ENCODE results near the gene CITED2. TPM values are rescaled to one million over a fixed set of nuclear protein-coding genes. Genes with fewer than 3 reads are reported as not detected.

CITED2 gene
- polyA plus RNA-seq, 1 donor: 99.3 TPM

GRCh38 chr6:139381216-139381865, 6.9 kb upstream of the CITED2 start:
- DNase-seq (ENCODE audit: low read depth): no peak

- no peak for DNase-seq (ENCODE audit: low read depth)
These were observed 6.2 kb upstream of the CITED2 start for GRCh38 chr6:139380611-139381010.

- DNase-seq (ENCODE audit: low read depth): no peak
These were observed 5.7 kb upstream of the CITED2 start for GRCh38 chr6:139380168-139380567.

GRCh38 chr6:139378882-139379341, 4.5 kb upstream of the CITED2 start:
- DNase-seq (ENCODE audit: low read depth): no peak

GRCh38 chr6:139378226-139378625, 3.8 kb upstream of the CITED2 start:
- no peak for DNase-seq (ENCODE audit: low read depth)

DNA sequence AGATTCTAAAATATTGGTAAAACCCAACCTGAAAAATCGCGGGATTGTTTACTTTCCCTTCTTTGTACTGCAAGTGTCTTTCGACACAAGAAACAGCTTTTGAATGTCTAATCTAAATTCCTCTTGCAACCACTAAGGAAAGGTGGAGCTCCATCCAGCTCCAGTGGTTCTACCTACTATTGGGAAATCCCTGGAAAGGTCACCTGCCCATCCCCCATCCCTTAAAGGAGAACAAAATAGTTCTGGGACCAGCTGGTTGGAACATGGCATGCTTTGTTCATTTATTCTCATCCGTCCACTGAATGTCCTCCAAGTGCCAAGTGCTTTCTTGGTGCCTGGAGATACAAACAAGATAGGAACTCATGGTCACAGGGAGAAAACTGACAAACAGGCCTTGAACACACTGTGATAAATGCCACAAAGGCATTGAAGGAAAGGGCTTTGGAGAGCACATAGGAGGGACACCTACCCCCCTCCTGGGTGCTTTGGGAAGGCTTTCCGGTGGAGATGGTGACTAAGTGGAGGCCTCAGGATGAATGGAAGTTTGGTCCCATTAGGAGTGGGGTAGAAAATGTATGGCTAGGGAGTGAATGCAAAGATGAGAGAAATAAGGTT, 2.3 kb upstream of the CITED2 start:
- DNase-seq (ENCODE audit: low read depth): no peak

DNA sequence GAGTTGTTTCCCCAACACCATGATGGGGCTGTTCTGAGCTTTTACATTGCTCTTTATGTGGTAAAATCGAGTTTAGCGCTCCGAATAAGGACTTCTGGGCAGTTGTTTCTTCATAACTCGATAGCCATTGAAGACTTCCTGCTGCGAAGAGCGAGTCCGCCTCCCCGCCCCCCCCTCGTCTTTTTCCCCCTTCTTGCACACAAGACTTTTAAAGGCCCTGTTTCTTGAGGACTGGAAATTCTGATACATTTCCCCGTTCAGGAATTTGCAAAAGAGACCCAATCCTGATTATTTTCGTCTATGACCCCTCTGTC, 1.5 kb upstream of the CITED2 start:
- no peak for DNase-seq (ENCODE audit: low read depth)

- DNase-seq (ENCODE audit: low read depth): peak; percentile 91
These were observed 973 bp upstream of the CITED2 start for GRCh38 chr6:139375226-139376016.

GRCh38 chr6:139373928-139374356, 506 bp downstream of the CITED2 start:
- DNase-seq (ENCODE audit: low read depth): no peak

- no peak for DNase-seq (ENCODE audit: low read depth)
These were observed 1.1 kb downstream of the CITED2 start for GRCh38 chr6:139373154-139373927.

DNA sequence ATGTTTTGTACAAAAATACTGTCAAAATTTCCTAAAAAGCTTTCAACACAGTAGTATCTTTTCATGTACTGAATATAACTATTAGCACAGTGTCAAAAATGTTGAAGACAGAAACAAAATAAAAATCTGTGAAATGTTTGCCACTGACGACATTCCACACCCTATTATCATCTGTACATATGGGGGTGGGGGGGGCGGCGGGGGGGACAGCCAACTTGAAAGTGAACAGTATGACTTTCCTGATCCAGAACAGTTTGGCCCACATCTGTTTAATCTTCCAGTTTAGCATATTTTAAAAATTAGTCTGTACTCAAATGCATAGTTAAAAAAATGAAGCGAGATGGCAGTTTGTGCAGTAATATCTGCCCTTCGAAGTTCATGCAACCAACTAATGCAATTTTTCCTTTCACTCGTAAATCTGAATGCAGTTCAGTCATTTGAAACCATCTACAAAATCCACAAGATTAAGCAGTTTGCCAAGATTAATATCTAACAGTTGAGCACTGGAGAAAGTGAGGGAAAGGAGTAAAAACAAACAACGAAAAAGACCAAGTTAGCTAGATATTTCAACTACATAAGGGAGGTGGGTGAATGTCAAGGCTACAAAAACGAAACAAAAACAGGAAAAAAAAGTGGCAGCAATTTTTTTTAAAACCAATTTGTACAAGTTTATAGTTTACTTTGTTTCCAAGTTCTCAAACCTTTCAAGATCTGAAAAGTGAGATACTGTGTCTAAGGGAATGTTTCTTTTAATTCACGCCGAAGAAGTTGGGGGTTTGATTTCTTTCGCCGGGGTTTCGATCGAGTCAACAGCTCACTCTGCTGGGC, 1.9 kb downstream of the CITED2 start:
- no peak for DNase-seq (ENCODE audit: low read depth)

- no peak for DNase-seq (ENCODE audit: low read depth)
These were observed 2.8 kb downstream of the CITED2 start for GRCh38 chr6:139371421-139372203.

GRCh38 chr6:139370999-139371345, 3.5 kb downstream of the CITED2 start:
- DNase-seq (ENCODE audit: low read depth): no peak

DNA sequence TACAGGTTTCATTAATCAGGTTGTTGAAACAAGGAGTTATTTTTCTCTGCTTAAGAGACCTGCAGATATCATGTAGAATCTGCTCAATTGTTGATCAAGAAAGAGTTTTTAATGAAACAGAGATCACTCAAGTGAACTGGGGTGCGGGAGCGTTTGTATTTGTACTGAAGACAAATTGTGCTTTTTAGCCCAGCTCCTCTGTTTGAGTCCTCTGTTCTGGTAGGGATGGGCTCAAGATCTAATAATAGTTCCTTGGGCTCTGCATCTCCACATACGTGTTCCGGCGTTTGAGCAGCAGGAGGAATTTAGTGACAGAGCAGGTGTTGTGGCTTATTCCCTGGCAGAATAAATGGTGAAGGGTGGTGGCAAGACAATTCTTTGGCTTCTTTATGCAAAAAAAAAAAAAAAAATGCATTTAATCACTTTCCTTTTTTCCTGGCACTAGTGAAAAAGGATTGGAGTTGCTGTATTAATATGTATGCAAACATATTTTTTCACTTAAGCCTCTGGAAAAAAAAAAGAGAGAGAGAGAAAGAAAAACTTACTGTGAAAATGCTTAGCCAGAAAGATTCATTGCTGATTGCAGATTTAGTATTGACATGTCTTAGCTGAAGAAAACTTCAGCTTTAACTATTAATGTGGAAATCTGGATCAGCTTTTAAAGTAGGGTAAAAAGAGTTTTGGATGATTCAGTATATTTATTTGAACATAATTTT, 4.0 kb downstream of the CITED2 start:
- no peak for DNase-seq (ENCODE audit: low read depth)

- DNase-seq (ENCODE audit: low read depth): no peak
These were observed 4.7 kb downstream of the CITED2 start for GRCh38 chr6:139369568-139370282.

DNA sequence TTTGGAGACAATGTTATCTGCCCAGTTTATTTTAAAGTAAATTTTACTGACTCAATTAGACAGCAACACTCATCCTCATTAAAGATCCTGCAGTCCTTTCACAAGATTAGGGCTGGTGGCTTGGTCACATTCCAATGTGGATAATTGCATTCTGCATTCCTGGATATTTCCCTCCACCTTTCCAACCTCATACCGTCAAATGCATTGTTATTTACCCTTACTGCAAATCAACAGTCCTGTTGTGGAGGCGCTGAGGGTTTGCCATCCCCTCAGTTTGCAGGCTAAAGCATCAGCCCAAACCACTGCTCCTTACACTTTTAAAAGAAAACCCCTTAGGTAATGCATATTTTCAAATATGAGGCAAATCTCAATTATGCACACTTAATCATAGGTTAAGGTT, 5.4 kb downstream of the CITED2 start:
- no peak for DNase-seq (ENCODE audit: low read depth)

DNA sequence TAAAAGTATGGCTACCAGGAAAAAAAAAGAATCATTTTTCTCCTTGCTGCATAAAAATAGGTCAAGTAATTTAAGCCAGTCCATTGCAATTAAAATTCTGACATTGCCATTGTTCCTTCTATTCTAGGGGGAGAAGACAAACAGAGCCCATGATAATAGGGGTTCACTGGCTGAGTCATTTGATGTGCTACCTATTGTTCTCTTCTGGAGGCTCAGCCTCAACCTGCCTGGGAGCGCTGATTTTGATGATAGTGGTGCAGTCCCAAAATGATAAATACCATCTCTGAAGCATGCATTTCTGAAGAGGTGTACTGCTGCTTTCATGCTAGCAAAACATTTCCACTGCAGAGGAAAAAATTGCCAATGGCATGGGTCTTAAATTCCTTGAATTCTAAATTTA, 5.8 kb downstream of the CITED2 start:
- no peak for DNase-seq (ENCODE audit: low read depth)

DNA sequence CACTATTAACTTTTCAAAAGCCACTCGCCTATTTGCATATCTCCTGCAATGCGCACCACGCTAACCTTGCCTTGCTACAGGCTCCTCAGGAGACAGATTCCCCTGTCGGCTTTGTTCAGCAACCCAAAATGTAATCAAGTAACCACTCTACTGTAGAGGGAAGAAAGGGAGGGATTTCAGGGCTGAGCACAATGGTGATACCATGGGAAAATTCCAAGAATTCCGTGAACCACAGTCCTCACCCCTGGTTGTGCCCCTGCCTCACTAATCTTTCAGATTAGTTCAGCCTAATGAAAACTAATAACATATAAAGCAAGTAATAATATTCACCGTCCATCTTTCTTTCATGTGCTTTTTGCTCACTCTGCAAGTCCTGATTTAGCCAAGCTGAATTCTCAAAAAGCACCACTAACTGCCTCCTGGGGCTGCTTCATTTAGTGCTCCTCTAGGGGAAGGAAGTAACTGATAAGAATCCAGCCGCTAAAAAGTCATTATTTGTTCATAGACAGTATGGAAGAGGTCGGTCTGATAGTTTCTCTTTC, 6.6 kb downstream of the CITED2 start:
- no peak for DNase-seq (ENCODE audit: low read depth)

DNA sequence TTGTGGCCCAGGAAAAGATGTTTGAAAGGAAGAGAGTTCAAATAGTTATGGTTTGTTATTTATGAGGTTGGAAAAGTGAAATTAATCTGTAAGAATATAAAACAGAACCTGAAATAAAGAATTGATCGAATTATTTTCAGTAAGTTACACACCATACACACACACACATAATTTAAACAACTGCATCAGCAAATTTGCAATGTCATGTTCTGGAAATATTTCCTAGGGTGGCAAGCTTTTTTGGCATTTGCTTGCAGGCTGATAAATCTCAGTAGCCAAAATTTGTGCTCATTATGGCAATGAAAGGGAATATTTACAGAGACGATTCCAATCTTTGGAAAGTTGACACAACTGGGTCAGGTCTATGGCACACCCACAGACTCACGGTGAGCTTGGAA, 9.5 kb downstream of the CITED2 start:
- no peak for DNase-seq (ENCODE audit: low read depth)

Measured in forelimb muscle (tissue), 1 donor.